Posterior cingulate gyrus (tissue), 11 donors: Measurements from ENCODE around the gene RBM20.

Source experiments
- DNase-seq, 10 donors: peaks; one replicate each; pipeline versions ENCODE4 v3.0.0 to v3.0.0-alpha.2; 2020 to 2021; ENCODE audit warnings: mixed read lengths in 3 of 10
- intact Hi-C: fragments of 100-400 bp; cut with DNase I; formaldehyde crosslinking; loops from one replicate; pipeline ENCODE4 v1.15.1; 2023

RBM20 gene

GRCh38 chr10:110872145-110872983 lies 228.2 kb downstream of the RBM20 start:
- intact Hi-C loops = loop anchor here (5.0 kb wide), 3 partner anchors 50 to 125 kb away; no protein-coding TSS in a partner anchor
- peak; percentile 39 to 92 (median 55) for DNase-seq

GRCh38 chr10:110872984-110873923 lies 229.1 kb downstream of the RBM20 start:
- no peak for DNase-seq
- intact Hi-C loops = loop anchor here (5.0 kb wide), 3 partner anchors 51 to 126 kb away; no protein-coding TSS in a partner anchor

- intact Hi-C loops = loop anchor here (1.0 to 5.0 kb wide), 4 partner anchors 44 to 127 kb away; no protein-coding TSS in a partner anchor
- DNase-seq = no peak
Measured at GRCh38 chr10:110873951-110874350, 229.8 kb downstream of the RBM20 start.

GRCh38 chr10:110876000-110876399 lies 231.9 kb downstream of the RBM20 start:
- intact Hi-C loops = no loop called here
- DNase-seq = no peak

GRCh38 chr10:110876788-110877187 lies 232.7 kb downstream of the RBM20 start:
- no peak for DNase-seq
- intact Hi-C loops = no loop called here

- intact Hi-C loops = no loop called here
- DNase-seq = no peak
Measured at GRCh38 chr10:110880012-110880411, 235.9 kb downstream of the RBM20 start.

GRCh38 chr10:110881247-110881646 lies 237.1 kb downstream of the RBM20 start:
- intact Hi-C loops = no loop called here
- DNase-seq = peak in 1 of 10 donors; percentile 56

GRCh38 chr10:110881905-110882304 lies 237.8 kb downstream of the RBM20 start:
- DNase-seq = no peak
- intact Hi-C loops = no loop called here

GRCh38 chr10:110883924-110884323 lies 239.8 kb downstream of the RBM20 start:
- no peak for DNase-seq
- intact Hi-C loops = no loop called here

GRCh38 chr10:110885932-110886674 lies 242.0 kb downstream of the RBM20 start:
- no peak for DNase-seq
- intact Hi-C loops = no loop called here

GRCh38 chr10:110887560-110887959 lies 243.4 kb downstream of the RBM20 start:
- intact Hi-C loops = no loop called here
- no peak for DNase-seq
